ENCODE results near the gene MLYCD. TPM values are rescaled to one million over a fixed set of nuclear protein-coding genes. Genes with fewer than 3 reads are reported as not detected.

MLYCD gene
- total and polyA plus RNA-seq, 2 experiments from 2014 or later = 9.3 to 10.6 TPM

DNA sequence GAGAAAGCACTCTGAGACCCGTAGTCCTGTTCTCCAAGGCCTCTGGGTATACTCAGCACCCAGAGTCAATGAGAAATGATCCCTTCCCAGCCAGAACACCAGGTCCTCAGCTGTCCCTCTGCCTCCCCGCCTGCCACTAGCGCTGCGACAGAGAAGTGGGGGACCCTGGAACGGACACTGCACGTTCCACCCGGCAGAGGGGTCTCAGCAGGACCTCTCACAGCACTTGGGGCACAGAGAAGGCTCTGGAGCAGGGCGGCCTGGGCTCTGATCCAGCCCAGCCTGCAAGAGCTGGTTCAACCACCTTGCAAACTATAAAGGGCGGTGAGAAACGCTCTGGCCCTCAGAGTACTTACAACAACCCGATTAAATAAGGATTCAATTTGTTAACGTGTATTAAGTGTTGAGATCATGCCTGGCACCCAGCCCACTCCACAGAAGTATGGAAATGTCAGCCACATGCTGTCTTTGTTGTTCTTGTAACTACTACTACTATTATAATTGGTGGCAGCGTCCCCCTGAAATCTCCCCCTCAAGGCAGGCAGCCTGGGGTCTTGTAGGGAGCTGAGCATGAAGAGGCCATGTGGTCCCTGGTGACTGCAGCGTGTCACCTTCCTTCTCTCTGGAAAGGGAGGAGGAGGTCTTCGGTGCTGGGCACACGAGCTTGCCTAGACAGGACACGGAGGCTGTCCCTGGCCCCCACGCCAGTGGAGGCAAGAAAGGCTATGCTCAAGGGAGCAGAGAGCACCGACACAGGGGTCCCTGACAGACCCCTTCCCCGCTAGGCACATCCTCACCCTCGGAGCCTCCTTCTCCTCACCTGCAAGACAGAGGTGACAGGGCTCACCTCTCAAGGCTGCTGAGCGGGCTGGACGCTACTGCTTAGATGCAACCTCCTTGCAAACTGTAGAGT is 56.6 kb downstream of the MLYCD start:
- H3K4me1 ChIP-seq (ENCODE audit: low read depth) = peaks cover 7% of the 10 kb centered on the region
- no peaks in the 10 kb centered on the region for H3K36me3 ChIP-seq
- no peaks in the 10 kb centered on the region for H3K9me3 ChIP-seq (ENCODE audit: low read depth)
- no peak overlapping the region for H3K27ac ChIP-seq
- H3K4me3 ChIP-seq = no peak overlapping the region
- peak in 1 of 2 donors; percentile 36 for DNase-seq (ENCODE audit: low read depth in 1 of 2, low spot score in 1 of 2)
- peaks cover 9% of the 10 kb centered on the region for H3K27me3 ChIP-seq
- TF ChIP-seq, protein P1, sequence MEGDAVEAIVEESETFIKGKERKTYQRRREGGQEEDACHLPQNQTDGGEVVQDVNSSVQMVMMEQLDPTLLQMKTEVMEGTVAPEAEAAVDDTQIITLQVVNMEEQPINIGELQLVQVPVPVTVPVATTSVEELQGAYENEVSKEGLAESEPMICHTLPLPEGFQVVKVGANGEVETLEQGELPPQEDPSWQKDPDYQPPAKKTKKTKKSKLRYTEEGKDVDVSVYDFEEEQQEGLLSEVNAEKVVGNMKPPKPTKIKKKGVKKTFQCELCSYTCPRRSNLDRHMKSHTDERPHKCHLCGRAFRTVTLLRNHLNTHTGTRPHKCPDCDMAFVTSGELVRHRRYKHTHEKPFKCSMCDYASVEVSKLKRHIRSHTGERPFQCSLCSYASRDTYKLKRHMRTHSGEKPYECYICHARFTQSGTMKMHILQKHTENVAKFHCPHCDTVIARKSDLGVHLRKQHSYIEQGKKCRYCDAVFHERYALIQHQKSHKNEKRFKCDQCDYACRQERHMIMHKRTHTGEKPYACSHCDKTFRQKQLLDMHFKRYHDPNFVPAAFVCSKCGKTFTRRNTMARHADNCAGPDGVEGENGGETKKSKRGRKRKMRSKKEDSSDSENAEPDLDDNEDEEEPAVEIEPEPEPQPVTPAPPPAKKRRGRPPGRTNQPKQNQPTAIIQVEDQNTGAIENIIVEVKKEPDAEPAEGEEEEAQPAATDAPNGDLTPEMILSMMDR (IDR thresholded peaks at IDR 0.05; ENCODE audit: low read depth, low read length) = no peak

DNA sequence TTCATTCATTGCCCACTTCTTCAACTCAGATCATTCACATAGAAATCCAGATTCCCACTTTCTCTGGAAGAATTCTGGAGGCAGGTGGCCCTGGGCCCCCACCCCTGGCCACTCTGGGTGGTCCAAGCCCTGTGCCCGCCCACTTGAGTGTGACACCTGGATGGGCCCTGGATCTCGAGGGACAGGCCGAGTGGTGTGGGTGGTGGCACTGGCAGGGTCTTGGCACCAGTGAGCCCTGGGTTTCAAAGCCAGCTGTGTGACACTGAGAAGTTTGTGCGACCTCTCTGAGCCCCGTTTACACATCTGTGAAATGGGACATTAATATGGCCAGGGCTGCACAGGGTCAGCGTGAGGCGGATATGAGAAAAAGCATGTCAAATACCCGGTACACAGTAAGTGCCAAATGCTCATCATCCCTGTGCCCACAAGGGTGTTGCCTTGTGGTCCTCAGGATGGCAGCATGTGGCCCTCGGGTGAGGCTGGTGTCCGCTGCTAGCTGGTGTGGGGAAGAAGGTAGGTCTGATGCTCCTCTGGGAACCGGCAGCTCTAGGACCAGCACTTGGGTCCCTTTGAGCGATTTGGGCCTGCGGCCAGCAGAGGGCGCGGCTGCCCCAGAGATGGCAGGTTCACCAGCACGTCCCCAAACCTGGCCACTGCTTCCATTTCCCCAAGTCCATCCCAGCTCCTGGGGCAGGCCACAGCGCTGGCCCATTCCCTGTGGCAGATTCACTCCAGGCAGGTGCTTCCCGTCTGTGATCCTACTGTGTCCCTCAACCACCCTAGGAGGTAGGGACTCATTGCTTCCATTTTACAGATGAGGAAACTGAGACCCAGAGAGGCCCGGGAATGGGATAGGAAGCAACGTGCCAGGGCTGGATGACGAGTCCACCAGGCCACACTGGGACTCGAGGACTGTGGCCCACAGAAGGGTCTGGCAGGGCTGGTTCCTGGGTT is 57.7 kb downstream of the MLYCD start:
- Histone ChIP-seq H3K4me1 (ENCODE audit: low read depth) (peaks cover 7% of the 10 kb centered on the region), H3K9me3 (ENCODE audit: low read depth) (no peaks in the 10 kb centered on the region), H3K27ac (no peak overlapping the region), H3K27me3 (peaks cover 9% of the 10 kb centered on the region), H3K36me3 (no peaks in the 10 kb centered on the region), H3K4me3 (no peak overlapping the region)
- DNase-seq (ENCODE audit: low read depth in 1 of 2, low spot score in 1 of 2) = peak; percentile 83 to 85
- TF ChIP-seq, protein P1 (IDR thresholded peaks at IDR 0.05; ENCODE audit: low read depth, low read length) = peak; percentile 82

DNA sequence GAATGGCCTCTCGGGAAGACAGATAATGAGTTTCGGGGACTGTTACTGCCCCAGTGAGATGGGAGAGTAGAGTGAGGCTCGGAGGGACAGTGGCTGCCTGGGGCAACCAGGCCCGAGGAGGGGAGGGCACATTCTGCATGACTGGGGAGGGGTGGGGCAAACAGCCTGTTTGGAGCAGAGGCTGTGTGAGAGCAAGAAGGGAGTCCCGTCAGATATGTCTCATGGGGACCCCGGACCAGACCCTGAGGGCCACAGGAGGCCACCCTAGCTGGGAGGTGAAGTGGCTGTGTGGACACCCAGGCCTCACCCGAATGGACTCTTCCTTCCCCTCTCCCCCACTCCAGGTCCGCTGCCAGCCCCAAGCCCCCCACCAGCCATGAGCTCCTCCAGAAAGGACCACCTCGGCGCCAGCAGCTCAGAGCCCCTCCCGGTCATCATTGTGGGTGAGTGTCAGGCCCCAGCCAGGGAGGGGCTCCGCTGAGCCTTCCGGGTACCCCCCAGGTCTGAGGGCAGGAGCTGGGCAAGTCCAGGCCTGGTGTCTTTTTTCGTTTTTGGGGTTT is 58.5 kb downstream of the MLYCD start:
- no peak overlapping the region for H3K27ac ChIP-seq
- no peaks in the 10 kb centered on the region for H3K9me3 ChIP-seq (ENCODE audit: low read depth)
- no peak for DNase-seq (ENCODE audit: low read depth in 1 of 2, low spot score in 1 of 2)
- H3K27me3 ChIP-seq = peaks cover 9% of the 10 kb centered on the region
- H3K4me3 ChIP-seq = no peak overlapping the region
- H3K4me1 ChIP-seq (ENCODE audit: low read depth) = peaks cover 7% of the 10 kb centered on the region
- no peaks in the 10 kb centered on the region for H3K36me3 ChIP-seq
- TF ChIP-seq, protein P1 (IDR thresholded peaks at IDR 0.05; ENCODE audit: low read depth, low read length) = no peak

DNA sequence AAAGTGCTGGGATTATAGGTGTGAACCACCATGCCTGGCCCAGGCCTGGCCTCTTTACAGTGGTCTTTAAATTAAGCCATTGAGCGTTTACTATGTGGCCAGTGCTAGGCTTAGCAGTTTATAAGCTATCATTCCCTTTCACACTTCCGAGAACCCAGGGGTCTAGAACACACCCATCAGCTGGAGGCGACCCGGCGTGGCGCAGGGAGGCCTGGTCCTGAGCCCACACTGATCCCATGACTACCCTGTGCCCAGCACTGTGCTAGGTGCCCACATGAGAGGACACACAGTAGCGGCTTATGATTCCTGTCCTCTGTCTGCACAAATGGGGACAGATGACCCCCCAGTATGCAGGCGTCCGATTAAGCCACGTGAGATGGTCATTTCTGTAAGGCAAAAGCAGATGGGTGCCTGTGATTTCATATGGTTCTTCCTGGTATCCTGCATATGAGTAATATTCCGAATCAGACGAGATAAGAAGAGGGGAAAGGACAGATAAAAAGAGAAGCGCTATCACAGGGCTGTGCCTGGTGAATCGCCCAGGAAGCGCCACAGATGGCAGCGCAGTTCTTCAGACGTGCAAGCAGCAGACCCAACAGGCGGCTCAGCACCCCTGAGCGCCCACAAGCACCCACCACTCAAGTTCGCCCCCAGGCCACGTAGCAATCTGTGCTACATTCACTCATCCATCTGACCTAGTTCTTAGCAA is 59.4 kb downstream of the MLYCD start:
- no peaks in the 10 kb centered on the region for H3K9me3 ChIP-seq (ENCODE audit: low read depth)
- peaks cover 7% of the 10 kb centered on the region for H3K4me1 ChIP-seq (ENCODE audit: low read depth)
- no peak overlapping the region for H3K4me3 ChIP-seq
- H3K27me3 ChIP-seq = peaks cover 9% of the 10 kb centered on the region
- no peaks in the 10 kb centered on the region for H3K36me3 ChIP-seq
- no peak overlapping the region for H3K27ac ChIP-seq
- no peak for DNase-seq (ENCODE audit: low read depth in 1 of 2, low spot score in 1 of 2)
- TF ChIP-seq, protein P1 (IDR thresholded peaks at IDR 0.05; ENCODE audit: low read depth, low read length) = no peak
